Measurements from ENCODE around the gene TASP1. TPM values are rescaled to one million over a fixed set of nuclear protein-coding genes. Genes with fewer than 3 reads are reported as not detected.
A peak's percentile ranks its signal among the peaks of the same experiment; 100 is the strongest.
"Not testable (repeated sequence)": the region's sequence is repeated elsewhere in the genome, so short reads cannot be mapped to it uniquely, and the experiment has no call there.

The TASP1 gene
- total RNA-seq, 2 donors from 2014 or later = 5.2 to 7.2 TPM

DNA sequence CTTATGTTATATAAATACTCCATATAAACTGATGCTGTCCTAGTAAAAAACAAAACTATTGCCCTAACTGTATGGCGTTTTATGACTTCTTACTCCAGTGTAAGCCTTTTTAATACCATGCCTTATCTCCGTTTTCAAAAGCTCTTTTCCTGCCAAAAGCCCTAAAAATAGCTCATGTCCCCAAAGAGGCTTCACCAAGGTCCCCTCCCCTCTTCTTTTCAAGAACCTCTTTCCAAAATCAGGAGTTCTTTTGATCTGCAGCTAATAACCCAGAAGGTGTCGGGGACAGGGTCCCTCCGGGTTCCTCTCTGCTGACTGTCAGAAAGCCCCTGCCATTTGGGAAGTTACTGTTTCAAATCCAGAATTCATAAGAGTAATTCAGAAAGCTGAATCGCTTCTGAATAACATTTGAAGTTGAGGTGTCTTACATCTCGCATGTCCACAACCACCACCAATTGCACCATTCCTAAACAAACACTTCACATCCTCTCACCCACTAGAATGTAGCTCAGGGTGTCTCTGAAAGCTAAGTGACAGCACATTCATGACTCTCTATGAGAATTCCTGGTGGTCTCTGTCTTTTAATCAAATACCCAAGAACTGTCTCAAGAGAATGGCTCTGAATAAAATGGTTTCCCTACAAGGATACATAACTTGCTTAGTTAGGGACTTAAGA, 13.3 kb downstream of the TASP1 start:
- H3K4me1 ChIP-seq = peaks cover 0 to 7% of the 10 kb centered on the region in 2 donors
- H3K4me3 ChIP-seq = no peak overlapping the region
- peak overlapping the region in 1 of 2 donors; percentile 61 for H3K27ac ChIP-seq
- TF ChIP-seq CTCF (IDR thresholded peaks at IDR 0.05) = no peak
- H3K9me3 ChIP-seq = no peaks in the 10 kb centered on the region
- no peaks in the 10 kb centered on the region for H3K36me3 ChIP-seq
- no peak for DNase-seq (ENCODE audit: low spot score)
- H3K27me3 ChIP-seq = no peaks in the 10 kb centered on the region

GRCh38 chr20:13619415-13619814, 19.3 kb downstream of the TASP1 start:
- H3K27ac ChIP-seq; H3K9me3 ChIP-seq; H3K27me3 ChIP-seq; H3K4me3 ChIP-seq; DNase-seq (ENCODE audit: low spot score); H3K36me3 ChIP-seq; H3K4me1 ChIP-seq: not testable (repeated sequence)

GRCh38 chr20:13618456-13618855, 20.3 kb downstream of the TASP1 start:
- H3K4me3 ChIP-seq; H3K27ac ChIP-seq; H3K27me3 ChIP-seq; DNase-seq (ENCODE audit: low spot score); H3K9me3 ChIP-seq; H3K36me3 ChIP-seq; H3K4me1 ChIP-seq: not testable (repeated sequence)

DNA sequence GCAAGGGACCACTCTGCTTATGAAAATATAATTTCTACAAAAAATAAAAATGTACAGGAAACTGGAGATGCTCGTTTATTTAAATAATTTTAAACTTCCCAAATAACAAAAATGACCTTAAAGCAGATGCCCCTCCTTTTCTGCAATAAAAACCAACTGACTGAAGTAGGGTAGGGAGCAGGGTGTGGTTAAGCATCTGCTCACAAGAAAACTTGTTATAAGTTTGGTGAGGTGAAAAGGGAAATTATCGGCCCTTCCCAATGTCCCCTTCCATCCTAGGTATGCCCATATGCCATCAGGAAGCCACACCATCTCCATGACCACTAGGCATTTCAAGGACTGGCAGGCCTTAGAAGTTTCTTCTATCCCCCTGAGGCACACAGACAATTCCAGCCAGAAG, 21.1 kb downstream of the TASP1 start:
- H3K27me3 ChIP-seq; H3K4me3 ChIP-seq; H3K27ac ChIP-seq; DNase-seq (ENCODE audit: low spot score); H3K36me3 ChIP-seq; H3K9me3 ChIP-seq; H3K4me1 ChIP-seq: not testable (repeated sequence)

DNA sequence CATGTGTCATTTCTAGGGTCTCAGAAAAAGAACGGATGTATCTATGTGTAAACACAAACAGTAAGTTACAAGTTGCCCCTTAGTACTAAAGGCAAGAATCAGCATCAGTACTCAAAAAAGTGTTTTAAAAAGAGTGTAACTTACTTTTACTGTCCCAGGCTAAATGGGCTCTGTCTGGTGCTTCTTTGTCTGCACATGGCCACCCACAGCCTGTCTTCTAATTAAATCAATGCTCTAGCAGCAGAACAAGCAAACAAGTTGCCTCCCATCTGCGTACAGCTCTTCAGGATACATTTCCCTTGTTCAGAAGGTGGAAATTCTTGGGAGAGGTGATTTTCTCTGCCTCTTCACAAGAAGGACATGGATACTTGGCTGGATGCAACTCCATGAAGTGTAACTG, 22.0 kb downstream of the TASP1 start:
- not testable (repeated sequence) for H3K4me1 ChIP-seq; H3K27me3 ChIP-seq; H3K9me3 ChIP-seq; H3K4me3 ChIP-seq; H3K36me3 ChIP-seq; DNase-seq (ENCODE audit: low spot score); H3K27ac ChIP-seq

DNA sequence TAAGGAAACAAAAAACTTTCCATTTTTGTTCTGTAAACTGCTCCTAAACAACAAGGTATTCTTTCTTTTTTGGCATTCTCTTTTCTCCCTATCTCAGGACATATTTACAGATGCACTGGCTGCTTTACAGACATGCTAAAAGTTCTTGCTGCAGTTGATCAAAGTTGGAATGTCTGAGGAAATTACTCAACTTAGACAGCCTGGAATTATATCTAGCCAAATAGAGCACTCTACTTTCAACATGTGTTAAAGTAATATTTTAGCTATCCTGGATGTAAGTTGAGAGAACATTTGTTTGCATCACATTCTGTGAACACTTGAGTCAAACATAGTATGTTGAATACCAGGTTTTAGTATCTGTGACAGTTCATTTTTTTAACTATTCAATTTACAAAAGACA, 24.8 kb downstream of the TASP1 start:
- no peak overlapping the region for H3K27ac ChIP-seq

GRCh38 chr20:13611611-13612125, 27.1 kb downstream of the TASP1 start:
- TF ChIP-seq CTCF (IDR thresholded peaks at IDR 0.05) = no peak
- no peak overlapping the region for H3K27ac ChIP-seq
- H3K36me3 ChIP-seq = no peaks in the 10 kb centered on the region
- H3K4me3 ChIP-seq = no peak overlapping the region
- H3K27me3 ChIP-seq = no peaks in the 10 kb centered on the region
- no peaks in the 10 kb centered on the region for H3K9me3 ChIP-seq
- no peaks in the 10 kb centered on the region for H3K4me1 ChIP-seq
- no peak for DNase-seq (ENCODE audit: low spot score)

More for the DNA sequence above, 24.8 kb downstream of the TASP1 start:
- Histone ChIP-seq H3K4me3 (no peak overlapping the region), H3K36me3 (no peaks in the 10 kb centered on the region), H3K4me1 (no peaks in the 10 kb centered on the region), H3K9me3 (no peaks in the 10 kb centered on the region), H3K27me3 (no peaks in the 10 kb centered on the region)
- TF ChIP-seq CTCF (IDR thresholded peaks at IDR 0.05) = no peak
- DNase-seq (ENCODE audit: low spot score) = no peak

- Histone ChIP-seq H3K27ac (no peak overlapping the region), H3K4me1 (no peaks in the 10 kb centered on the region), H3K36me3 (no peaks in the 10 kb centered on the region), H3K4me3 (no peak overlapping the region), H3K27me3 (no peaks in the 10 kb centered on the region), H3K9me3 (no peaks in the 10 kb centered on the region)
- no peak for TF ChIP-seq CTCF (IDR thresholded peaks at IDR 0.05)
- no peak for DNase-seq (ENCODE audit: low spot score)
Measured at GRCh38 chr20:13610184-13610583, 28.5 kb downstream of the TASP1 start.
